H1 (cell line): ENCODE results near the gene AGBL1. TPM values are rescaled to one million over a fixed set of nuclear protein-coding genes. Genes with fewer than 3 reads are reported as not detected.

Experiments used
- CTCF ChIA-PET: fragments of 300-600 bp; sonication (Branson Sonifier 250); formaldehyde crosslinking; loops from one replicate; lab custom pipeline; 2021; ENCODE audit not compliant: partially characterized antibody; lab: Charles Lee
- POLR2A ChIA-PET: fragments of 300-600 bp; sonication (Branson Sonifier 250); formaldehyde crosslinking; loops from one replicate; lab custom pipeline; 2021; ENCODE audit warnings: inconsistent platforms; ENCODE audit not compliant: partially characterized antibody; lab: Charles Lee
- DNase-seq, 2 experiments: peaks; one replicate each; pipeline versions ENCODE4 v3.0.0 to v3.0.0-alpha.2; 2010 to 2022; ENCODE audit warnings: low spot score in 2 of 2, low read depth in 1 of 2, mixed read lengths in 1 of 2
- FAIRE-seq: peaks from 2 replicates; lab custom pipeline; 2011; peaks lifted over from hg19 to GRCh38; lab: Jason Lieb, UNC
- H2AFZ ChIP-seq: 2 replicates; pipeline ENCODE4 v1.8.1; 2012; ENCODE audit warnings: low read length, inconsistent platforms
- H2AK5ac ChIP-seq: 2 replicates; pipeline ENCODE4 v1.6.1; 2013; ENCODE audit warnings: low read depth, low read length
- H2BK120ac ChIP-seq: replicated peaks from 2 replicates; pipeline ENCODE3; 2013; ENCODE audit warnings: low read depth, low read length, inconsistent platforms
- H2BK12ac ChIP-seq: 2 replicates; pipeline ENCODE4 v1.6.1; 2013; ENCODE audit warnings: low read depth, low read length
- H2BK15ac ChIP-seq: 2 replicates; pipeline ENCODE4 v1.6.1; 2013; ENCODE audit warnings: low read length
- H2BK20ac ChIP-seq: 2 replicates; pipeline ENCODE4 v1.6.1; 2013; ENCODE audit warnings: low read length
- H2BK5ac ChIP-seq: 2 replicates; pipeline ENCODE4 v1.6.1; 2013; ENCODE audit warnings: low read depth, low read length
- H3K14ac ChIP-seq: 2 replicates; pipeline ENCODE4 v1.6.1; 2013; ENCODE audit warnings: inconsistent platforms; ENCODE audit not compliant: insufficient read length
- H3K18ac ChIP-seq: 2 replicates; pipeline ENCODE4 v1.6.1; 2013; ENCODE audit warnings: low read length; ENCODE audit errors: extremely low read depth
- H3K23ac ChIP-seq: 2 replicates; pipeline ENCODE4 v1.6.1; 2013; ENCODE audit warnings: inconsistent platforms; ENCODE audit not compliant: insufficient read length
- H3K23me2 ChIP-seq: 2 replicates; pipeline ENCODE4 v1.6.1; 2013; ENCODE audit warnings: low read depth, low read length
- H3K27ac ChIP-seq: 2 replicates; pipeline ENCODE4 v1.6.1; 2011; ENCODE audit warnings: low read depth, low read length, inconsistent platforms
- H3K27me3 ChIP-seq, 4 experiments: replicated peaks in 1 of 4; 1 replicate in 1 of 4; 2 replicates in 3 of 4; pipeline versions ENCODE4 v1.6.1 to v1.8.1; 2011 to 2013; ENCODE audit warnings: low read length in 3 of 4, mild to moderate bottlenecking in 3 of 4, inconsistent platforms in 2 of 4, mixed read lengths in 2 of 4, moderate library complexity in 1 of 4; ENCODE audit not compliant: control insufficient read depth in 3 of 4, insufficient read depth in 3 of 4; ENCODE audit errors: extremely low read depth in 1 of 4
- H3K36me3 ChIP-seq, 4 experiments: 2 replicates each; pipeline versions ENCODE4 v1.6.1 to v1.8.1; 2011 to 2013; ENCODE audit warnings: mild to moderate bottlenecking in 4 of 4, low read length in 3 of 4, moderate library complexity in 2 of 4, control low read depth in 1 of 4, inconsistent platforms in 1 of 4; ENCODE audit not compliant: insufficient read depth in 4 of 4, control insufficient read depth in 2 of 4
- H3K4ac ChIP-seq: replicated peaks from 2 replicates; pipeline ENCODE3; 2013; ENCODE audit warnings: low read length, low read depth, mixed read lengths, inconsistent platforms; ENCODE audit not compliant: insufficient read length
- H3K4me1 ChIP-seq, 4 experiments: replicated peaks in 1 of 4; 1 replicate in 1 of 4; 2 replicates in 3 of 4; pipeline versions ENCODE4 v1.6.1 to v1.8.1; 2011 to 2013; ENCODE audit warnings: low read length in 3 of 4, inconsistent platforms in 2 of 4, mixed read lengths in 1 of 4; ENCODE audit not compliant: insufficient read depth in 4 of 4, control insufficient read depth in 3 of 4
- H3K4me2 ChIP-seq, 2 experiments: 2 replicates each; pipeline versions ENCODE4 v1.6.1 to v1.8.1; 2011 to 2013; ENCODE audit warnings: low read depth in 2 of 2, low read length in 2 of 2, control low read depth in 1 of 2, inconsistent platforms in 1 of 2, mild to moderate bottlenecking in 1 of 2; ENCODE audit not compliant: insufficient read depth in 1 of 2
- H3K4me3 ChIP-seq, 4 experiments: fragments of 200-600, 300-600 bp in 1 of 4; sonication (generic), shearing (Covaris generic), sonication (Bioruptor Twin) in 1 of 4; 2 replicates each; pipeline versions ENCODE4 v1.5.1 to v1.8.1; 2011 to 2016; ENCODE audit warnings: low read length in 4 of 4, low read depth in 3 of 4, control low read depth in 2 of 4, inconsistent platforms in 2 of 4, mild to moderate bottlenecking in 2 of 4, mixed read lengths in 1 of 4, moderate library complexity in 1 of 4; ENCODE audit not compliant: insufficient read depth in 2 of 4; ENCODE audit errors: extremely low read depth in 1 of 4
- H3K56ac ChIP-seq: replicated peaks from 2 replicates; pipeline ENCODE3; 2013; ENCODE audit warnings: low read depth, mild to moderate bottlenecking, mixed read lengths, low read length, inconsistent platforms; ENCODE audit not compliant: insufficient read length
- H3K79me1 ChIP-seq: 2 replicates; pipeline ENCODE4 v1.6.1; 2013; ENCODE audit warnings: low read depth, low read length, control low read depth
- H3K79me2 ChIP-seq, 2 experiments: 2 replicates each; pipeline versions ENCODE4 v1.6.1 to v1.8.1; 2012 to 2013; ENCODE audit warnings: low read length in 2 of 2, mild to moderate bottlenecking in 2 of 2, inconsistent platforms in 1 of 2; ENCODE audit not compliant: insufficient read depth in 2 of 2, control insufficient read depth in 1 of 2
- H3K9ac ChIP-seq, 4 experiments: replicated peaks in 1 of 4; 1 replicate in 1 of 4; 2 replicates in 3 of 4; pipeline versions ENCODE4 v1.6.1 to v1.8.1; 2011 to 2013; ENCODE audit warnings: low read depth in 3 of 4, low read length in 3 of 4, control low read depth in 2 of 4, mild to moderate bottlenecking in 2 of 4, moderate library complexity in 2 of 4, inconsistent platforms in 1 of 4; ENCODE audit errors: extremely low read depth in 1 of 4
- H3K9me3 ChIP-seq, 2 experiments: 2 replicates each; pipeline versions ENCODE4 v1.6.1 to v1.8.1; 2012 to 2013; ENCODE audit warnings: mild to moderate bottlenecking in 2 of 2, moderate library complexity in 2 of 2, control low read depth in 1 of 2, inconsistent platforms in 1 of 2, low read depth in 1 of 2, low read length in 1 of 2, mixed read lengths in 1 of 2; ENCODE audit not compliant: insufficient read depth in 2 of 2
- H4K20me1 ChIP-seq, 2 experiments: replicated peaks in 1 of 2; 2 replicates each; pipeline versions ENCODE3 to v1.8.1; 2011 to 2013; ENCODE audit warnings: inconsistent platforms in 2 of 2, low read length in 2 of 2, mild to moderate bottlenecking in 1 of 2; ENCODE audit not compliant: insufficient read depth in 2 of 2, control insufficient read depth in 1 of 2
- H4K5ac ChIP-seq: 2 replicates; pipeline ENCODE4 v1.6.1; 2013; ENCODE audit warnings: low read length, low read depth, mixed read lengths, inconsistent platforms; ENCODE audit not compliant: insufficient read length
- H4K8ac ChIP-seq: 2 replicates; pipeline ENCODE4 v1.8.0; 2013; ENCODE audit warnings: mild to moderate bottlenecking, moderate library complexity, low read length, inconsistent platforms; ENCODE audit not compliant: insufficient read depth; ENCODE audit errors: extremely low read depth
- H4K91ac ChIP-seq: replicated peaks from 2 replicates; pipeline ENCODE3; 2013; ENCODE audit warnings: low read length, mixed read lengths, inconsistent platforms; ENCODE audit not compliant: insufficient read length
- EGR1 ChIP-seq: IDR thresholded peaks from 2 replicates; pipeline ENCODE4 v1.6.1; 2011; ENCODE audit warnings: low read depth, low read length, borderline replicate concordance
- JUND ChIP-seq: IDR thresholded peaks from 2 replicates; pipeline ENCODE4 v1.6.1; 2011; ENCODE audit warnings: mild to moderate bottlenecking, improper control_type of control experiment, low read length
- TAF1 ChIP-seq: IDR thresholded peaks from 2 replicates; pipeline ENCODE4 v1.6.1; 2011; ENCODE audit warnings: mild to moderate bottlenecking, low read depth, low read length
- polyA plus RNA-seq, 7 experiments: library from polyadenylated mRNA; depleted of rRNA in 3 of 7; stranded (reverse) in 5 of 7; unstranded in 2 of 7; fragments of >200 nt in 5 of 7; fragments of 200-250 nt in 2 of 7; gene quantifications; 1 replicate in 5 of 7; 2 replicates in 1 of 7; 4 replicates in 1 of 7; pipeline versions ENCODE4 v1.2.1 to v1.2.3, GENCODE V29; 2011 to 2013; ENCODE audit warnings: missing spikeins in 2 of 7, mixed read lengths in 2 of 7
- total RNA-seq: library from RNA; stranded (reverse); fragmentation: NEBNext Ultra II Directional; extraction: Animal tissue kit (Norgen Biotek cat#: 25700); gene quantifications from 2 replicates; pipeline ENCODE4 v1.2.1, GENCODE V29; 2021
- TF ChIP-seq, protein P1 (sequence below), 3 experiments: IDR thresholded peaks; 1 replicate in 2 of 3; 2 replicates in 1 of 3; pipeline versions ENCODE4 v1.5.1 to v1.6.1; 2011; ENCODE audit warnings: low read length in 3 of 3, mild to moderate bottlenecking in 3 of 3, inconsistent platforms in 2 of 3, low read depth in 1 of 3, moderate library complexity in 1 of 3; ENCODE audit not compliant: insufficient read depth in 1 of 3; ENCODE audit errors: control extremely low read depth in 1 of 3

AGBL1 gene
- total and polyA plus RNA-seq, 2 of the 8 experiments (the other 6 are each of a cell fraction or from before 2014, with no cell fraction given), result not detected

DNA sequence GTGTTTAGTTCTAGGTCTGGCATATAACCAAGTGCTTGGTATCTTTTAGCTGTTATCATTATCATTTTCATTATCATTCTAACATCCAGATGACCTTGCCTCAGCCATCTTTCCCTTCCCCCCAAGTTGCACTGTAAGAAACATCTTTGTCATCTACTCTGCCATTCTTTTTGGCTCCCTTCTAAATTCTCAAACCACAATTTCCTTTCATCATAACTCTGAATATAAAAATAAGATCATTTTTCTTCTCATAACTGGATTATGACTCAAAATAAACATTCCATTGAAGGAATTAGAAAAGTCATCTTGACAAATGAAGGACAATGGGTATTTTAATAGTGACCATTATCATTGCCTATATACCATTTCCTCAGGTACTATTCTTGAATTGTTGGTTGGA lies 786.2 kb downstream of the AGBL1 start:
- Histone ChIP-seq H3K4me1 (no peaks in the 10 kb centered on the region), H3K4me3 (no peak overlapping the region), H3K23me2 (no peaks in the 10 kb centered on the region), H3K9ac (no peak overlapping the region), H2BK120ac (no peak overlapping the region), H3K4ac (no peak overlapping the region), H4K5ac (no peak overlapping the region), H3K27me3 (no peaks in the 10 kb centered on the region), H2BK12ac (no peak overlapping the region), H2BK15ac (no peak overlapping the region), H4K91ac (no peak overlapping the region), H3K14ac (no peak overlapping the region), H3K18ac (no peak overlapping the region), H3K23ac (no peak overlapping the region), H3K79me2 (no peaks in the 10 kb centered on the region), H4K20me1 (no peaks in the 10 kb centered on the region), H3K27ac (no peak overlapping the region), H2BK5ac (no peak overlapping the region), H3K36me3 (no peaks in the 10 kb centered on the region), H3K4me2 (no peak overlapping the region), H2BK20ac (no peak overlapping the region), H4K8ac (no peak overlapping the region), H3K79me1 (no peaks in the 10 kb centered on the region), H3K56ac (no peak overlapping the region), H3K9me3 (no peaks in the 10 kb centered on the region), H2AK5ac (no peak overlapping the region), H2AFZ (no peak overlapping the region)
- ChIA-PET CTCF (no interaction called here), POLR2A (no interaction called here)
- no peak for DNase-seq
- FAIRE-seq, result no peak
- TF ChIP-seq, protein P1, sequence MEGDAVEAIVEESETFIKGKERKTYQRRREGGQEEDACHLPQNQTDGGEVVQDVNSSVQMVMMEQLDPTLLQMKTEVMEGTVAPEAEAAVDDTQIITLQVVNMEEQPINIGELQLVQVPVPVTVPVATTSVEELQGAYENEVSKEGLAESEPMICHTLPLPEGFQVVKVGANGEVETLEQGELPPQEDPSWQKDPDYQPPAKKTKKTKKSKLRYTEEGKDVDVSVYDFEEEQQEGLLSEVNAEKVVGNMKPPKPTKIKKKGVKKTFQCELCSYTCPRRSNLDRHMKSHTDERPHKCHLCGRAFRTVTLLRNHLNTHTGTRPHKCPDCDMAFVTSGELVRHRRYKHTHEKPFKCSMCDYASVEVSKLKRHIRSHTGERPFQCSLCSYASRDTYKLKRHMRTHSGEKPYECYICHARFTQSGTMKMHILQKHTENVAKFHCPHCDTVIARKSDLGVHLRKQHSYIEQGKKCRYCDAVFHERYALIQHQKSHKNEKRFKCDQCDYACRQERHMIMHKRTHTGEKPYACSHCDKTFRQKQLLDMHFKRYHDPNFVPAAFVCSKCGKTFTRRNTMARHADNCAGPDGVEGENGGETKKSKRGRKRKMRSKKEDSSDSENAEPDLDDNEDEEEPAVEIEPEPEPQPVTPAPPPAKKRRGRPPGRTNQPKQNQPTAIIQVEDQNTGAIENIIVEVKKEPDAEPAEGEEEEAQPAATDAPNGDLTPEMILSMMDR (IDR thresholded peaks at IDR 0.05; ENCODE audit: control extremely low read depth in 1 of 3, insufficient read depth in 1 of 3, low read depth in 1 of 3, low read length in 3 of 3), result no peak
- TF ChIP-seq JUND, result no peak
- TF ChIP-seq EGR1, result no peak
- no peak for TF ChIP-seq TAF1
